Endothelial cell of umbilical vein (primary cell): Measurements from ENCODE around the gene DLG1. TPM values are rescaled to one million over a fixed set of nuclear protein-coding genes. Genes with fewer than 3 reads are reported as not detected.

Experiments used
- BruUV-seq: library from RNA; stranded (reverse); fragments of 400-500 nt; replicated peaks from 2 replicates; lab custom pipeline; 2021; lab: Mats Ljungman, UMichigan
- CTCF ChIA-PET: fragments of 300-600, 350-600 bp; sonication (Branson Sonifier 250); formaldehyde crosslinking; loops from one replicate; lab custom pipeline; 2021; ENCODE audit warnings: antibody characterized with exemption, inconsistent platforms; lab: Charles Lee
- POLR2A ChIA-PET: fragments of 300-600, 350-600 bp; sonication (Branson Sonifier 250); formaldehyde crosslinking; loops from one replicate; lab custom pipeline; 2021; ENCODE audit warnings: antibody characterized with exemption, inconsistent platforms; lab: Charles Lee
- DNase-seq: peaks from one replicate; pipeline ENCODE4 v3.0.0-alpha.2; 2011; ENCODE audit warnings: low read depth, low spot score
- FAIRE-seq: peaks from 2 replicates; lab custom pipeline; 2011; peaks lifted over from hg19 to GRCh38; lab: Jason Lieb, UNC
- H2AFZ ChIP-seq: 2 replicates; pipeline ENCODE4 v1.6.0; 2012; ENCODE audit warnings: low read depth, low read length, control low read depth, inconsistent platforms
- H3K27ac ChIP-seq: 2 replicates; pipeline ENCODE4 v1.5.1; 2011; ENCODE audit warnings: low read depth, mild to moderate bottlenecking, control low read depth, low read length, moderate library complexity; ENCODE audit not compliant: insufficient read depth
- H3K27me3 ChIP-seq, 2 experiments: 2 replicates each; pipeline versions ENCODE4 v1.6.0 to v1.6.1; 2011; ENCODE audit warnings: low read length in 2 of 2, mixed read lengths in 1 of 2; ENCODE audit not compliant: control insufficient read depth in 2 of 2, insufficient read depth in 2 of 2
- H3K36me3 ChIP-seq, 2 experiments: 2 replicates in 1 of 2; 3 replicates in 1 of 2; pipeline ENCODE4 v1.5.1; 2011; ENCODE audit warnings: low read length in 2 of 2, mild to moderate bottlenecking in 1 of 2, moderate library complexity in 1 of 2; ENCODE audit not compliant: control insufficient read depth in 2 of 2, insufficient read depth in 2 of 2; ENCODE audit errors: extremely low read depth in 1 of 2
- H3K4me1 ChIP-seq: 3 replicates; pipeline ENCODE4 v1.5.1; 2011; ENCODE audit warnings: mild to moderate bottlenecking, low read length; ENCODE audit not compliant: control insufficient read depth, insufficient read depth; ENCODE audit errors: extremely low read depth
- H3K4me2 ChIP-seq: 2 replicates; pipeline ENCODE4 v1.6.1; 2011; ENCODE audit warnings: low read length, control low read depth, mixed read lengths; ENCODE audit not compliant: insufficient read depth
- H3K4me3 ChIP-seq, 3 experiments: fragments of 200-600 bp in 1 of 3; sonication (generic), shearing (Covaris generic) in 1 of 3; replicated peaks in 1 of 3; 2 replicates each; pipeline ENCODE4 v1.5.1; 2011 to 2016; ENCODE audit warnings: control low read depth in 3 of 3, low read length in 3 of 3, mild to moderate bottlenecking in 2 of 3, inconsistent platforms in 1 of 3, low read depth in 1 of 3, moderate library complexity in 1 of 3; ENCODE audit not compliant: insufficient read depth in 1 of 3
- H3K79me2 ChIP-seq: 2 replicates; pipeline ENCODE4 v1.6.0; 2012; ENCODE audit warnings: low read length, inconsistent platforms; ENCODE audit not compliant: control insufficient read depth, insufficient read depth
- H3K9ac ChIP-seq: replicated peaks from 2 replicates; pipeline ENCODE3; 2011; ENCODE audit warnings: low read length, control low read depth; ENCODE audit not compliant: insufficient read depth; ENCODE audit errors: extremely low read depth
- H3K9me1 ChIP-seq: replicated peaks from 3 replicates; pipeline ENCODE4 v1.6.0; 2011; ENCODE audit warnings: mild to moderate bottlenecking, low read length; ENCODE audit not compliant: control insufficient read depth, insufficient read depth; ENCODE audit errors: extremely low read depth
- H3K9me3 ChIP-seq: replicated peaks from 2 replicates; pipeline ENCODE4 v1.5.1; 2012; ENCODE audit warnings: low read length, inconsistent platforms; ENCODE audit not compliant: control insufficient read depth, insufficient read depth
- H4K20me1 ChIP-seq: replicated peaks from 2 replicates; pipeline ENCODE3; 2011; ENCODE audit warnings: mild to moderate bottlenecking, low read length; ENCODE audit not compliant: control insufficient read depth, insufficient read depth; ENCODE audit errors: extremely low read depth
- CTCF ChIP-seq, 2 donors: IDR thresholded peaks; 1 replicate in 1 of 2; 2 replicates in 1 of 2; pipeline ENCODE4 v1.5.1; 2011; ENCODE audit warnings: low read length in 2 of 2, mild to moderate bottlenecking in 2 of 2, moderate library complexity in 2 of 2, control low read depth in 1 of 2, inconsistent platforms in 1 of 2, low read depth in 1 of 2; ENCODE audit not compliant: insufficient read depth in 1 of 2; ENCODE audit errors: extremely low read depth in 1 of 2
- EZH2 ChIP-seq: IDR thresholded peaks from 2 replicates; pipeline ENCODE4 v1.6.1; 2012; ENCODE audit warnings: borderline replicate concordance, low read depth, mild to moderate bottlenecking, moderate library complexity, low read length, inconsistent platforms; ENCODE audit not compliant: severe bottlenecking
- FOS ChIP-seq: IDR thresholded peaks from 2 replicates; pipeline ENCODE4 v1.6.1; 2011; ENCODE audit warnings: mild to moderate bottlenecking, low read length, moderate library complexity, borderline replicate concordance; ENCODE audit not compliant: insufficient read depth
- JUN ChIP-seq: IDR thresholded peaks from 2 replicates; pipeline ENCODE4 v1.6.1; 2011; ENCODE audit warnings: borderline replicate concordance, low read depth; ENCODE audit not compliant: insufficient read length, insufficient read depth
- MYC ChIP-seq: IDR thresholded peaks from one replicate; pipeline ENCODE4 v1.6.1; 2011; ENCODE audit warnings: mild to moderate bottlenecking, low read depth, low read length
- POLR2A ChIP-seq: IDR thresholded peaks from 2 replicates; pipeline ENCODE4 v1.6.1; 2012; ENCODE audit warnings: low read depth, mild to moderate bottlenecking, control low read depth, low read length
- POLR2AphosphoS5 ChIP-seq: IDR thresholded peaks from 2 replicates; pipeline ENCODE4 v1.6.1; 2012; ENCODE audit warnings: low read depth, mild to moderate bottlenecking, control low read depth, low read length, moderate library complexity; ENCODE audit not compliant: insufficient read depth
- dilution Hi-C: fragments of 300-500 bp; cut with MboI; formaldehyde crosslinking; loops from one replicate; pipeline ENCODE4 v1.15.0; 2019; ENCODE audit warnings: low sequenced_read_pairs; ENCODE audit not compliant: extremely low pct_ligation_motif_present
- intact Hi-C: fragments of 100-400 bp; cut with micrococcal nuclease; formaldehyde crosslinking; loops from one replicate; pipeline ENCODE4 v1.10.0; 2022
- polyA plus RNA-seq, 4 experiments: library from polyadenylated mRNA; depleted of rRNA in 3 of 4; stranded (reverse) in 3 of 4; unstranded in 1 of 4; fragments of >200 nt; gene quantifications; 2 replicates each; pipeline versions ENCODE4 v1.2.1 to v1.2.3, GENCODE V29; 2011 to 2012; ENCODE audit warnings: missing spikeins in 1 of 4
- total RNA-seq: library from RNA; stranded (reverse); gene quantifications from 2 replicates; pipeline ENCODE4 v1.2.3, GENCODE V29; 2021

The DLG1 gene
- total and polyA plus RNA-seq, 2 donors (not counting 3 experiments of a cell fraction or from before 2014, with no cell fraction given): 26.5 to 80.1 TPM

DNA sequence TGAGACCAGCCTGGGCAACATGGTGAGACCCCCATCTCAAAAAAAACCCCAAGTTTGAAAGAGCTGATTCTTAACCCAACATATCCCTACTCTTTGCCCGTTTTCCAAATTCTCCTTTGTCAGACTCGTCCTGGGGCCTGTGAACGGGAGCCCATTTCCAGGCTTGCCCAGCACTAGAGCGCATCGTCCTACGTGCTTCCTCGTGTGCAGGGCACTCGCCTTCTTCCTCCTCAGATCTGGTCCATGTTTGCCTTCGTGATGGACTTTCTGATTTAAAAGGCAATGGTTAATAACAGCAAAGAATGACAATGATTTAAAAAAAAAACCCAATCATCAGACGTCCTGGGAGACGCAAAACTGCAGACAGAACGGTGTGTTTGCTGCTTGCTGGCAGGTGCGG is 278.9 kb downstream of the DLG1 start:
- no TSS peak for BruUV-seq
- CTCF ChIA-PET: interaction anchor here (0.8 to 1.5 kb wide), 3 partner anchors 9 to 16 kb away, joined by 3 to 4 read pairs (median 3); no protein-coding TSS in a partner anchor
- H3K36me3 ChIP-seq: no peaks in the 10 kb centered on the region
- no peaks in the 10 kb centered on the region for H4K20me1 ChIP-seq
- POLR2A ChIA-PET: no interaction called here
- intact Hi-C loops: no loop called here
- FAIRE-seq (no peak), DNase-seq (no peak)
- TF ChIP-seq CTCF (IDR thresholded peaks at IDR 0.05; ENCODE audit: extremely low read depth in 1 of 2, insufficient read depth in 1 of 2, low read depth in 1 of 2, low read length in 2 of 2) (no peak), JUN (no peak), EZH2 (peak; percentile 1)
- H3K9me3 ChIP-seq: no peaks in the 10 kb centered on the region
- H2AFZ ChIP-seq: no peak overlapping the region
- dilution Hi-C loops: no loop called here
- peaks cover 18 to 30% of the 10 kb centered on the region in 2 experiments for H3K27me3 ChIP-seq
- no peaks in the 10 kb centered on the region for H3K79me2 ChIP-seq
- no peak overlapping the region for H3K9ac ChIP-seq
- H3K4me2 ChIP-seq: no peak overlapping the region
- H3K4me1 ChIP-seq: no peaks in the 10 kb centered on the region
- no peak overlapping the region for H3K27ac ChIP-seq
- no peak overlapping the region for H3K4me3 ChIP-seq
- no peaks in the 10 kb centered on the region for H3K9me1 ChIP-seq

- Histone ChIP-seq H4K20me1 (no peaks in the 10 kb centered on the region), H3K4me1 (no peaks in the 10 kb centered on the region), H3K9ac (no peak overlapping the region), H3K27ac (no peak overlapping the region), H3K9me1 (no peaks in the 10 kb centered on the region), H3K27me3 (peaks cover 14 to 27% of the 10 kb centered on the region in 2 experiments), H3K4me2 (no peak overlapping the region), H3K79me2 (no peaks in the 10 kb centered on the region), H3K36me3 (no peaks in the 10 kb centered on the region), H3K4me3 (no peak overlapping the region), H3K9me3 (no peaks in the 10 kb centered on the region), H2AFZ (no peak overlapping the region)
- TF ChIP-seq FOS (no peak), MYC (no peak), POLR2AphosphoS5 (no peak), EZH2 (peak; percentile 1), JUN (no peak), POLR2A (no peak)
- intact Hi-C loops: no loop called here
- dilution Hi-C loops: no loop called here
- ChIA-PET CTCF (interaction anchor here (0.8 to 1.5 kb wide), 3 partner anchors 9 to 16 kb away, joined by 3 to 4 read pairs (median 3); no protein-coding TSS in a partner anchor), POLR2A (no interaction called here)
- DNase-seq (no peak), FAIRE-seq (no peak)
- BruUV-seq: no TSS peak
These were observed 279.4 kb downstream of the DLG1 start for GRCh38 chr3:197019021-197019420.
